KMS-11 (cell line): ENCODE data around the gene SLC22A17.

Source experiments
- H2AFZ ChIP-seq: fragments of 200-600 bp; sonication (generic); 2 replicates; pipeline ENCODE4 v1.6.1; 2016; ENCODE audit warnings: antibody characterized with exemption, mixed run types, low read depth
- H3K27ac ChIP-seq: fragments of 200-600 bp; sonication (generic); 2 replicates; pipeline ENCODE4 v1.6.1; 2016; ENCODE audit warnings: mild to moderate bottlenecking, mixed run types
- H3K27me3 ChIP-seq: fragments of 200-600 bp; sonication (generic); 2 replicates; pipeline ENCODE4 v1.6.1; 2017; ENCODE audit warnings: mild to moderate bottlenecking, low read depth, mixed run types, moderate library complexity; ENCODE audit not compliant: insufficient read depth
- H3K36me3 ChIP-seq: fragments of 200-600 bp; sonication (generic); 2 replicates; pipeline ENCODE4 v1.6.1; 2017; ENCODE audit warnings: mild to moderate bottlenecking, mixed run types; ENCODE audit not compliant: insufficient read depth
- H3K4me1 ChIP-seq: fragments of 200-600 bp; sonication (generic); 2 replicates; pipeline ENCODE4 v1.6.1; 2016; ENCODE audit warnings: mild to moderate bottlenecking, low read depth, mixed run types; ENCODE audit not compliant: poor library complexity, severe bottlenecking
- H3K4me2 ChIP-seq: fragments of 200-600 bp; sonication (generic); 2 replicates; pipeline ENCODE4 v1.7.0; 2016; ENCODE audit warnings: mild to moderate bottlenecking, mixed run types
- H3K4me3 ChIP-seq: fragments of 200-600 bp; sonication (generic); IDR thresholded peaks from 2 replicates; pipeline ENCODE4 v1.6.1; 2017; ENCODE audit warnings: low read depth, low read length, mixed read lengths; ENCODE audit not compliant: insufficient read depth
- H3K79me2 ChIP-seq: fragments of 200-600 bp; sonication (generic); 2 replicates; pipeline ENCODE4 v1.6.1; 2016; ENCODE audit warnings: low read depth, mixed run types; ENCODE audit not compliant: insufficient read depth
- H3K9ac ChIP-seq: fragments of 200-600 bp; sonication (generic); 2 replicates; pipeline ENCODE4 v1.6.1; 2016; ENCODE audit warnings: mild to moderate bottlenecking, mixed run types
- H4K20me1 ChIP-seq: fragments of 200-600 bp; sonication (generic); 2 replicates; pipeline ENCODE4 v1.6.1; 2016; ENCODE audit warnings: mild to moderate bottlenecking, mixed run types; ENCODE audit not compliant: insufficient read depth
- TF ChIP-seq, protein P1 (sequence below): fragments of 200-600 bp; sonication (generic); conservative IDR thresholded peaks from 2 replicates; pipeline ENCODE4 v1.6.1; 2017; ENCODE audit warnings: low read depth, mild to moderate bottlenecking, antibody characterized with exemption, low read length, moderate library complexity, mixed read lengths

Gene SLC22A17

DNA sequence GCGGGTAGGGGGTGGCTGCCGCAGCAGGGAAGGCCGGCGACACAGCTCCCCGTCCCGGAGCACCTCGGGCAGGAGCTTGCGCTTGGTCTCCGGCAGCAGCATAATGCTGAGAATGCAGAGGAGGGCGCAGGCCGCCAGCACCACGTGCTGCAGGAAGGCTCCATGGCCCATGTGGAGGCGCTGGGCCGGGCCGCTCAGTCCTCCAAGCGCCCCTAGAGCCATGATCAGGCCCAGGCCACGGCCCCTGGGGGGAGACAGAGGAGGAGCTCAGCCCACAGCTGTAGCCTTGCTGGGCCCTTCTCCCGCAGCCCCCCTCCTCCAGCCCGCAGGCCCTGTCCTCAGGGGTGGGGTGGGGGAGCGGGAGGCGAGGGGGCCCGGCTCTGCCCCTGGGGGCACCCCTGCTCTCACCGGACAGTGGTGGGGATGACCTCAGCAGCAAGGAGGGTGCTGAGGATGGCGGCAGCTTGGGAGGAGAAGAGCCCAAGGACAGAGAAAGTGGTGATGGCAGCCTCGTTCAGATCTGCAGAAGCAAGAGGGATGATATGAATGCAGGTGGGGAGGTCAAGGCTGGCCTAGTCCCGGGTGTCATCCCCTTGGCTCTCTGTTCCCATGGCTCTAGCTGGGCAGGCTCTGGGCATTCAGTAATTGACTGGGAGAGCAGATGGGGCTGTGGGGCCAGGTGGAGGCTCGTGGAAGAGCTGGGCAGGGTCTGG is 5.8 kb downstream of the SLC22A17 start:
- H3K27ac ChIP-seq, result no peak overlapping the region
- H3K79me2 ChIP-seq, result no peaks in the 10 kb centered on the region
- no peak overlapping the region for H2AFZ ChIP-seq
- no peaks in the 10 kb centered on the region for H3K4me1 ChIP-seq
- no peak overlapping the region for H3K4me3 ChIP-seq
- no peak overlapping the region for H3K9ac ChIP-seq
- no peaks in the 10 kb centered on the region for H3K27me3 ChIP-seq
- H3K4me2 ChIP-seq, result no peak overlapping the region
- no peaks in the 10 kb centered on the region for H4K20me1 ChIP-seq
- TF ChIP-seq, protein P1, sequence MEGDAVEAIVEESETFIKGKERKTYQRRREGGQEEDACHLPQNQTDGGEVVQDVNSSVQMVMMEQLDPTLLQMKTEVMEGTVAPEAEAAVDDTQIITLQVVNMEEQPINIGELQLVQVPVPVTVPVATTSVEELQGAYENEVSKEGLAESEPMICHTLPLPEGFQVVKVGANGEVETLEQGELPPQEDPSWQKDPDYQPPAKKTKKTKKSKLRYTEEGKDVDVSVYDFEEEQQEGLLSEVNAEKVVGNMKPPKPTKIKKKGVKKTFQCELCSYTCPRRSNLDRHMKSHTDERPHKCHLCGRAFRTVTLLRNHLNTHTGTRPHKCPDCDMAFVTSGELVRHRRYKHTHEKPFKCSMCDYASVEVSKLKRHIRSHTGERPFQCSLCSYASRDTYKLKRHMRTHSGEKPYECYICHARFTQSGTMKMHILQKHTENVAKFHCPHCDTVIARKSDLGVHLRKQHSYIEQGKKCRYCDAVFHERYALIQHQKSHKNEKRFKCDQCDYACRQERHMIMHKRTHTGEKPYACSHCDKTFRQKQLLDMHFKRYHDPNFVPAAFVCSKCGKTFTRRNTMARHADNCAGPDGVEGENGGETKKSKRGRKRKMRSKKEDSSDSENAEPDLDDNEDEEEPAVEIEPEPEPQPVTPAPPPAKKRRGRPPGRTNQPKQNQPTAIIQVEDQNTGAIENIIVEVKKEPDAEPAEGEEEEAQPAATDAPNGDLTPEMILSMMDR, result no peak
- no peaks in the 10 kb centered on the region for H3K36me3 ChIP-seq

DNA sequence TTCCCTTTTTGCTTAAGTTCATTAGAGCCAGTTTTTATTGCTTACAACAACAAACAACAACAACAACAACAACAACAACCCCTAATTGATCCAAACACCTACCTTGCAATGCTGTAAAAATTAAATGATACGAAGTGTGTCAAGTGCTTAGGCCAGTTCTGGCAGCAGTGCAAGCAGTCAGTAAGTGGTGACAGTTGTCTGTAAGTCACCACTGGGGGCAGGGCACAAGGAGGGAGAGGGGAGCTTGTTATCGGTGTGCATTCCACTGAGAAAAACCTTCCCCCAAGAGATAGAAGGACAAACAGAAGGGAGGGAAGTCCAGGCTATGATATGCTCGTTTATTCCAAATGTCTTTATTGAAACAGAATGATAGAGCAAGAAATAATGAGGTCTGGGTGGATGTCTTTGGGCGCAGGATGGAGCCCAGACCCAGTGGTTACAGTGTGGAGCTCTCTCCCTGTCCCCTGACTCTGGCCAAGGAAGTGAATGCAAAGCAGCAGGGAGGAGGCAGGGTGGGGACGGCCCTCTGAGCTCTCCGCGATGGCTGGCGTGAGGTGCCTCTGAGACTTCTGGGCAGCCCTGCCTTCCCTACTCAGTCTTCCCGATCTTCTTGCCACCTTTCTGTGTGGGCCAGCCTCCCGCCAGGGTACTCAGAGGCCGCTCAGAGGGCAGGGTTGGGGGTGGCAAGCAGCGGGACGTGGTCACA is 6.5 kb downstream of the SLC22A17 start:
- H3K9ac ChIP-seq, result no peak overlapping the region
- TF ChIP-seq, protein P1, result no peak
- no peak overlapping the region for H3K4me2 ChIP-seq
- H3K27me3 ChIP-seq, result no peaks in the 10 kb centered on the region
- H3K4me1 ChIP-seq, result no peaks in the 10 kb centered on the region
- H3K27ac ChIP-seq, result no peak overlapping the region
- no peaks in the 10 kb centered on the region for H3K36me3 ChIP-seq
- H3K4me3 ChIP-seq, result no peak overlapping the region
- H2AFZ ChIP-seq, result no peak overlapping the region
- H4K20me1 ChIP-seq, result no peaks in the 10 kb centered on the region
- no peaks in the 10 kb centered on the region for H3K79me2 ChIP-seq

DNA sequence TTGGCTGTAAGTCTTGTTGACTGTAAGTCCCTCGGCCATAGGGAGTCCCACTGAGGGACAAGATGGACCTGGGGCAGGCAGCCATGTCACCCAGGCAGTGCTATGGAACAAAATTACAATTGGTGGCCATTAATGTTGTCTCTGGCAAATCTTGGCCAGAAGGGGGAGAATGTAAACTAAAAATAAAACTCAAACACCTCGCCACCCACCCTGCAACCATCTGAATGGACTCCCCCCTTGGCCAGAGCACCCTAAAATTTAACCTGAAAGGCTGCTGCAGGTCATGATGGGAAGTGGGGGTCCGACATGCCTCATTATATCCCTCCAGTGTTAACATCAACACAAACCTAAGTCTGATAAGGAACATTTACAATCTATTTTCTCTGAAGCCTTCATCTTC is 8.2 kb downstream of the SLC22A17 start:
- TF ChIP-seq, protein P1, result no peak
- Histone ChIP-seq H3K27me3 (no peaks in the 10 kb centered on the region), H3K27ac (no peak overlapping the region), H3K4me1 (no peaks in the 10 kb centered on the region), H4K20me1 (no peaks in the 10 kb centered on the region), H3K79me2 (no peaks in the 10 kb centered on the region), H3K36me3 (no peaks in the 10 kb centered on the region), H3K4me3 (no peak overlapping the region), H3K9ac (no peak overlapping the region), H3K4me2 (no peak overlapping the region), H2AFZ (no peak overlapping the region)

DNA sequence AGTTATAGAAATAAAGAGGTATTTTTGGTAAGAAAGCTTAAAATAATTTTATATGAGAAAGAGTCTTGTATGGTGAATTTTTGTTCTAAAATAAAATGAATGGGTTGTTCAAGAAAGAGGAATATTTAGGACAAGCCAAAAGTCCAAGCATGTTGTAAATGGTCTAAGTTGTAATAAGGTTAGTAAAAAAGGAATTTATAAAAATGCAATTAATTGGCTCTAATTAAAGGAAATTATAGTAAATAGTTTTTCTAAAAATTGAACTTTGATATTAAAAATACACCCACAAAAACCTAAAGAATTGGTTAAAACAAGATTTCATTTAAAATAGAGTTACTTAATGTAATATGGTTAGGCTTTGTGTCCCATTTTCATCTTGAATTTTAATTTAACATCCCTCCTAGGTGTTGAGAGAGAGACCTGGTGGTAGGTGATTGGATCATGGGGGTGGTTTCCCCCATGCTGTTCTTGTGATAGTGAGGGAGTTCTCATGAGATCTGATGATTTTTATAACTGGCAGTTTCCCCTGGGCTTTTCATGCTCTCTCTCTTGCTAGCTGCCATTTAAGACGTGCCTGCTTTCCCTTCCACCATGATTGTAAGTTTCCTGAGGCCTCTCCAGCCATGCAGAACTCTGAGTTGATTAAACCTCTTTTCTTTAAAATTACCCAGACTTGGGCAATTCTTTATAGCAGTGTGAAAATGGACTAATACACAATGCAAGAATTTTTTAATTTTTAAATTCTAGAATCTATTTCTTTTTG is 13.0 kb downstream of the SLC22A17 start:
- Histone ChIP-seq H3K9ac (no peak overlapping the region), H3K27ac (no peak overlapping the region), H3K4me3 (no peak overlapping the region), H3K79me2 (no peaks in the 10 kb centered on the region), H3K4me1 (no peaks in the 10 kb centered on the region), H3K27me3 (no peaks in the 10 kb centered on the region), H3K36me3 (no peaks in the 10 kb centered on the region), H2AFZ (no peak overlapping the region), H4K20me1 (no peaks in the 10 kb centered on the region), H3K4me2 (no peak overlapping the region)
- TF ChIP-seq, protein P1, result no peak
